Caco-2 (cell line): Measurements from ENCODE around the gene CNOT6L. TPM values are rescaled to one million over a fixed set of nuclear protein-coding genes. Genes with fewer than 3 reads are reported as not detected.
"Not testable (repeated sequence)": the region's sequence is repeated elsewhere in the genome, so short reads cannot be mapped to it uniquely, and the experiment has no call there.

ENCODE experiments used
- Bru-seq: library from RNA; stranded (reverse); fragments of 400-500 nt; gene quantifications from one replicate; lab custom pipeline; 2021; lab: Mats Ljungman, UMichigan
- BruChase-seq, 2 experiments: library from RNA; stranded (reverse); fragments of 400-500 nt; gene quantifications; one replicate each; lab custom pipeline; 2021; lab: Mats Ljungman, UMichigan
- BruUV-seq: library from RNA; stranded (reverse); fragments of 400-500 nt; replicated peaks from 2 replicates; lab custom pipeline; 2021; lab: Mats Ljungman, UMichigan
- CTCF ChIA-PET: fragments of 300-600 bp; sonication (Branson Sonifier 250); formaldehyde crosslinking; loops from one replicate; lab custom pipeline; 2022; ENCODE audit warnings: antibody characterized with exemption; lab: Charles Lee
- POLR2A ChIA-PET: fragments of 300-600 bp; sonication (Branson Sonifier 250); formaldehyde crosslinking; loops from one replicate; lab custom pipeline; 2022; ENCODE audit warnings: antibody characterized with exemption; lab: Charles Lee
- DNase-seq, 2 experiments: peaks; one replicate each; pipeline versions ENCODE4 v3.0.0 to v3.0.0-alpha.2; 2020 to 2022
- H3K27me3 ChIP-seq: replicated peaks from 2 replicates; pipeline ENCODE4 v1.6.0; 2011; ENCODE audit warnings: low read length; ENCODE audit not compliant: control insufficient read depth, insufficient read depth
- H3K36me3 ChIP-seq: 2 replicates; pipeline ENCODE4 v1.5.1; 2011; ENCODE audit warnings: low read length; ENCODE audit not compliant: control insufficient read depth, insufficient read depth
- H3K4me1 ChIP-seq: fragments of 250-450 bp; sonication (Bioruptor Pico); 2 replicates; pipeline ENCODE4 v1.5.1; 2020; ENCODE audit warnings: mild to moderate bottlenecking
- H3K4me3 ChIP-seq: 2 replicates; pipeline ENCODE4 v1.5.1; 2011; ENCODE audit warnings: low read depth, mild to moderate bottlenecking, control low read depth, low read length
- H3K9me3 ChIP-seq: fragments of 250-450 bp; sonication (Bioruptor Pico); 2 replicates; pipeline ENCODE4 v1.5.1; 2020; ENCODE audit warnings: mild to moderate bottlenecking, moderate library complexity
- H3K27ac Mint-ChIP-seq: one replicate; pipeline ENCODE4 v1.8.0; 2022; ENCODE audit warnings: mixed read lengths; ENCODE audit not compliant: unreplicated experiment
- H3K27me3 Mint-ChIP-seq: one replicate; pipeline ENCODE4 v1.8.0; 2022; ENCODE audit warnings: mixed read lengths; ENCODE audit not compliant: insufficient read depth, unreplicated experiment
- H3K36me3 Mint-ChIP-seq: one replicate; pipeline ENCODE4 v1.8.0; 2022; ENCODE audit warnings: mild to moderate bottlenecking, mixed read lengths; ENCODE audit not compliant: insufficient read depth, unreplicated experiment
- H3K4me1 Mint-ChIP-seq: one replicate; pipeline ENCODE4 v1.8.0; 2022; ENCODE audit warnings: low read depth, mixed read lengths; ENCODE audit not compliant: unreplicated experiment
- H3K4me3 Mint-ChIP-seq: one replicate; pipeline ENCODE4 v1.8.0; 2022; ENCODE audit warnings: mild to moderate bottlenecking, moderate library complexity, mixed read lengths; ENCODE audit not compliant: unreplicated experiment
- H3K9me3 Mint-ChIP-seq: one replicate; pipeline ENCODE4 v1.8.0; 2022; ENCODE audit warnings: mixed read lengths; ENCODE audit not compliant: unreplicated experiment
- intact Hi-C: fragments of 100-400 bp; cut with micrococcal nuclease; formaldehyde crosslinking; loops from one replicate; pipeline ENCODE4 v1.10.0; 2022; ENCODE audit not compliant: unreplicated experiment
- long read RNA-seq: library from polyadenylated mRNA; stranded (forward); transcript quantifications from one replicate; pipeline ENCODE4 v2.0.0, GENCODE V29; 2022
- total RNA-seq: library from RNA; stranded (reverse); gene quantifications from 2 replicates; pipeline ENCODE4 v1.2.3, GENCODE V29; 2022
- TF ChIP-seq, protein P1 (sequence below), 2 experiments: fragments of 200-600 bp in 1 of 2; IDR thresholded peaks; 1 replicate in 1 of 2; 2 replicates in 1 of 2; pipeline versions ENCODE4 v1.5.1 to v1.8.0; 2011 to 2022; ENCODE audit warnings: antibody characterized with exemption in 1 of 2, control low read depth in 1 of 2, inconsistent platforms in 1 of 2, low read depth in 1 of 2, low read length in 1 of 2, mild to moderate bottlenecking in 1 of 2, moderate library complexity in 1 of 2; ENCODE audit not compliant: insufficient read depth in 1 of 2, severe bottlenecking in 1 of 2, unreplicated experiment in 1 of 2

Gene CNOT6L
- 18.8 and 20.2 TPM in 2 replicates for total RNA-seq
- Bru-seq, nascent RNA = percentile 66 among the genes with signal in this experiment
- BruChase-seq, experiment 1, labeled RNA remaining after a 2-hour chase = percentile 63 among the genes with signal in this experiment
- BruChase-seq, experiment 2, labeled RNA remaining after a 6-hour chase = percentile 61 among the genes with signal in this experiment
- long read RNA-seq, partial matches to known transcripts = 1 of 6 reads
- long read RNA-seq, other reads (novel, unspliced or antisense) = 3 of 6 reads

DNA sequence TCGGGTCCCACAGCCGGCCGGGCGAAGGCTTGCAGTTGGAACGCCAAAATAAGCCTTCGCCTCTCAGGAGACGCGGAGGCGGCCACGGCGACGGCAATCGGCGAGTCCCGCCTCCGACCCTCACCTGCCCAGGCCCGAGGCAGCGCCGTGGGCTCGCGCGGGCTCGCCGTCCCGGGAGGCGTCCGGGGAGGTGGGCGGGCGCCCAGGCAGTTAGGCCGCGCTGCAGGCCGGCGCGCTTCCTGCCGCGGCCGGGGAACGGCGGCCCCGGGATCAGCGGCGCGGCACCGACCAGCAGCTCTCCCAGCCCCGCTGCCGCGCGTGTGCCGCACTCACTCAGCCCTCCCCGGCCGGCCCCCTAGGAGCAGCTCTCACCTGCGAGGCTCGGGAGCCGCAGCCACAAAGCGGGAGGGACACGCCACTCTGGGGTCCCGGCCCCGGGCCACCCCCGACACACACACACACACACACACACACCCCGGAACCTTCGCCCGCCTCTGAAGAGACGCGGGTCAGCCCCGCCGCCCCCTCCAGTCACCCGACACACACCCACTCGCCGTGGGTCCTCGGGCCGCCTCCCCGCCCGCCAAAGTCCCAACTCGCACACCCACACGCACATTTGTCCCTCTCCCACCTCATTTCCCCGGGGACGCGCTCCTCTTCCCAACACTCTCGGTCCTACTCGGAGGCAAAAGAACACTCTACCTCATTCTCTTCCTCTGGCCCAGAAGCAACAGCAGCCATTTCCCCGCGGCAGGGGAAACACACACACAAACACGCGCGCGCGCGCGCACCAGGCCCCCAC, at the start of gene CNOT6L:
Gene CNOT6L, minus strand, starts transcription at position 767 of the 802 bp plus-strand sequence. Its CDS starts 60 bp downstream, at position 707.
- POLR2A ChIA-PET = interaction anchor here (0.5 to 1.3 kb wide), 2 partner anchors 43 to 45 kb away, joined by 5 to 6 read pairs; partner anchors contain the start of gene MRPL1
- intact Hi-C loops = loop anchor here (1.0 to 5.0 kb wide), 2 partner anchors 43 to 138 kb away; partner anchors contain the start of gene MRPL1
- H3K4me3 Mint-ChIP-seq = peak within 1 kb of the TSS; percentile 96
- Histone ChIP-seq H3K36me3 (no peaks in the 10 kb centered on the region), H3K4me3 (peak within 1 kb of the TSS; percentile 93), H3K9me3 (no peaks in the 10 kb centered on the region), H3K4me1 (peaks cover 7% of the 10 kb centered on the region), H3K27me3 (no peaks in the 10 kb centered on the region)
- CTCF ChIA-PET = interaction anchor here (1.2 kb wide), 1 partner anchor 43 kb away, joined by 6 read pairs; the partner anchor contains the start of gene MRPL1
- BruUV-seq = no TSS peak
- no peaks in the 10 kb centered on the region for H3K27me3 Mint-ChIP-seq
- peak within 1 kb of the TSS; percentile 91 for H3K27ac Mint-ChIP-seq
- DNase-seq = peak; percentile 56 to 69
- H3K36me3 Mint-ChIP-seq = peaks cover 13% of the 10 kb centered on the region
- TF ChIP-seq, protein P1, sequence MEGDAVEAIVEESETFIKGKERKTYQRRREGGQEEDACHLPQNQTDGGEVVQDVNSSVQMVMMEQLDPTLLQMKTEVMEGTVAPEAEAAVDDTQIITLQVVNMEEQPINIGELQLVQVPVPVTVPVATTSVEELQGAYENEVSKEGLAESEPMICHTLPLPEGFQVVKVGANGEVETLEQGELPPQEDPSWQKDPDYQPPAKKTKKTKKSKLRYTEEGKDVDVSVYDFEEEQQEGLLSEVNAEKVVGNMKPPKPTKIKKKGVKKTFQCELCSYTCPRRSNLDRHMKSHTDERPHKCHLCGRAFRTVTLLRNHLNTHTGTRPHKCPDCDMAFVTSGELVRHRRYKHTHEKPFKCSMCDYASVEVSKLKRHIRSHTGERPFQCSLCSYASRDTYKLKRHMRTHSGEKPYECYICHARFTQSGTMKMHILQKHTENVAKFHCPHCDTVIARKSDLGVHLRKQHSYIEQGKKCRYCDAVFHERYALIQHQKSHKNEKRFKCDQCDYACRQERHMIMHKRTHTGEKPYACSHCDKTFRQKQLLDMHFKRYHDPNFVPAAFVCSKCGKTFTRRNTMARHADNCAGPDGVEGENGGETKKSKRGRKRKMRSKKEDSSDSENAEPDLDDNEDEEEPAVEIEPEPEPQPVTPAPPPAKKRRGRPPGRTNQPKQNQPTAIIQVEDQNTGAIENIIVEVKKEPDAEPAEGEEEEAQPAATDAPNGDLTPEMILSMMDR (IDR thresholded peaks at IDR 0.05; ENCODE audit: insufficient read depth in 1 of 2, low read depth in 1 of 2, low read length in 1 of 2, severe bottlenecking in 1 of 2, unreplicated experiment in 1 of 2) = no peak
- no peaks in the 10 kb centered on the region for H3K4me1 Mint-ChIP-seq
- H3K9me3 Mint-ChIP-seq = no peaks in the 10 kb centered on the region

DNA sequence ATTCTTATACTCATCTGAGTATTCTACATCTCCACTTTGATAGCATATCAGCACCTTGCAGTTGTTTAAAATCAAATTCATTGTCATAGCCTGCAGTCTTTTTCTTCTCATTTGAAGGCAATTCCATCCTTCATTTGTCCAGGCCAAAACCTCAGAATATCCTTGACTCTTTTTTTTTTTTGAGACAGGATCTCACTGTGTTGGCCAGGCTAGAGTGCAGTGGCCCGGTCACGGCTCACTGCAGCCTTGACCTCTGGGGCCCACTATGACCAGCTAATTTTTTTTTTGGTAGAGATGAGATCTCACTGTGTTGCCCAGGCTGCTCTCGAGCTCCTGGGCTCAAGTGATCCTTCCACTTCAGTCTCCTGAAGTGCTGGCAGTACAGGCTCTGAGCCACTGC, 46.1 kb upstream of the CNOT6L start:
- ChIA-PET POLR2A (no interaction called here), CTCF (no interaction called here)
- no peak overlapping the region for H3K27ac Mint-ChIP-seq
- H3K4me1 Mint-ChIP-seq = peaks cover 17% of the 10 kb centered on the region
- Histone ChIP-seq H3K27me3 (no peaks in the 10 kb centered on the region), H3K9me3 (no peaks in the 10 kb centered on the region), H3K36me3 (no peaks in the 10 kb centered on the region), H3K4me3 (no peak overlapping the region), H3K4me1 (no peaks in the 10 kb centered on the region)
- BruUV-seq = no TSS peak
- no peaks in the 10 kb centered on the region for H3K9me3 Mint-ChIP-seq
- no peaks in the 10 kb centered on the region for H3K27me3 Mint-ChIP-seq
- TF ChIP-seq, protein P1 (IDR thresholded peaks at IDR 0.05; ENCODE audit: insufficient read depth in 1 of 2, low read depth in 1 of 2, low read length in 1 of 2, severe bottlenecking in 1 of 2, unreplicated experiment in 1 of 2) = no peak
- DNase-seq = no peak
- H3K36me3 Mint-ChIP-seq = peaks cover 33% of the 10 kb centered on the region
- intact Hi-C loops = no loop called here
- H3K4me3 Mint-ChIP-seq = no peak overlapping the region

- H3K4me1 Mint-ChIP-seq, H3K27me3 ChIP-seq, BruUV-seq, H3K4me1 ChIP-seq, H3K9me3 Mint-ChIP-seq, H3K36me3 ChIP-seq, H3K9me3 ChIP-seq, H3K27me3 Mint-ChIP-seq, CTCF ChIA-PET: not testable (repeated sequence)
- H3K4me3 ChIP-seq = peak overlapping the region; percentile 37
- Mint-ChIP-seq H3K36me3 (peaks cover 33% of the 10 kb centered on the region), H3K27ac (peak overlapping the region; percentile 86), H3K4me3 (peak overlapping the region; percentile 80)
- POLR2A ChIA-PET = interaction anchor here (0.6 kb wide), 1 partner anchor 45 kb away, joined by 5 read pairs; no protein-coding TSS in a partner anchor
- DNase-seq = peak in 1 of 2 experiments; percentile 7
- intact Hi-C loops = loop anchor here (5.0 kb wide), 1 partner anchor 161 kb away; no protein-coding TSS in a partner anchor
Measured at GRCh38 chr4:77863341-77863740, 44.2 kb upstream of the CNOT6L start.
